Stimulated activated CD8-positive, alpha-beta memory T cell treated with anti-CD3 and anti-CD28 coated beads, Interleukin-15, amount 100 ng/mL, for 1 hour (primary cell): ENCODE results near the gene MOB2.

Experiments
- DNase-seq: peaks from one replicate; pipeline ENCODE4 v3.0.0-alpha.2; 2020; ENCODE audit warnings: low read depth

The MOB2 gene

DNA sequence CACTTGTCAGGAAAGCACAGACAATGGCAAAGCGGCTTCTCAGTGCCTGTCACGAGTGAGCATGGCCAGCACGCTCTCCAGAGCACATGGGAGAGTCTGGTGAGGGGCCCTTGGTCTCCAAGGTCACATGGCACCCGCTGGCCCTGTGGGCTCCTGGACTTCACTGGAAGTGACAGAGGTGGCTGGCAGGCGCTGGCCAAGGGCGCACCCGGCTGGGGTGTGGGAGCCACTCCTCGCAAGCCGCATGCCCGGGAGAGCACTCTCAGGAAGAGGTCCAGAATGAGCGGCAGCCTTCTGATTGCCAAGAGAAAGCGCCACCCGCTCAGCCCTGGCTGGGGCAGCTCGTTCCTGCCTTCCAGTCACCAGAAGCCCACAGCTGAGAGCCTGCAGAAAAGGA is 17.1 kb upstream of the MOB2 start:
- DNase-seq, result no peak

DNA sequence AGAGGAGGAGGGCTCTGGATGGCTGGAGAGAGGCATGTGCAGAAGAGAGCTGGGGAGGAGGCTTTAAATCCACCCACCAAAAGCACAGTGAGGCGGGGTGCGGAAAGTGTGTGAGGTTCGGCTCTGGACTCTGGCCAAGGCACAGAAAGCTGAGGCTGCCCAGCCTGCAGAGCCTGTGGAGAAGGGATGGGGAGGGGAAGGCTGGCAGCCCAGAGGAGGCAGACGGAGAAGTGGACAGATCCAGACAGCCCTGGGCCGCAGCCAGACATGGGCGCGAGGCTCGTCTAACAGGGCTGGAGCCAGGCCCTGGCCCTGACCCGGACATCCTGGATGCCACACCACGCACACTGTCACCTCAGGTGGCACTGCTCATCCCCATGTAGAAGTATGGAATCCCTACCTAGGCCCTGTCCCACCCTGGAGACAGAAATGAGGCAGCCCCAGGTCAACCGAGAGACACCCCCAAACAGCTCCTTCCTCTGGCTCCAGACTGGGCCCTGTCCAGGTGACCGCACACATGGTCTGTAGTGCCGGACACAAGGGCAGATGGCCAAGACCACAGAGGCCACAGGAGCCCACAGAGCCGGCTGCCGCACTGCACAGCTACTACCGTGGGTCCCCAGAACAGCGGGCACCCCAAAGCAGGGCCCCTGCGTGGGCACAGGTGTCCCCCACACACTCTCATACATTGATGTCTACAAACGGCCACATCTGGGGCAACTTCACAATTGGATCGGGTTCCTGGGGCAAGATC is 16.6 kb upstream of the MOB2 start:
- DNase-seq, result no peak

DNA sequence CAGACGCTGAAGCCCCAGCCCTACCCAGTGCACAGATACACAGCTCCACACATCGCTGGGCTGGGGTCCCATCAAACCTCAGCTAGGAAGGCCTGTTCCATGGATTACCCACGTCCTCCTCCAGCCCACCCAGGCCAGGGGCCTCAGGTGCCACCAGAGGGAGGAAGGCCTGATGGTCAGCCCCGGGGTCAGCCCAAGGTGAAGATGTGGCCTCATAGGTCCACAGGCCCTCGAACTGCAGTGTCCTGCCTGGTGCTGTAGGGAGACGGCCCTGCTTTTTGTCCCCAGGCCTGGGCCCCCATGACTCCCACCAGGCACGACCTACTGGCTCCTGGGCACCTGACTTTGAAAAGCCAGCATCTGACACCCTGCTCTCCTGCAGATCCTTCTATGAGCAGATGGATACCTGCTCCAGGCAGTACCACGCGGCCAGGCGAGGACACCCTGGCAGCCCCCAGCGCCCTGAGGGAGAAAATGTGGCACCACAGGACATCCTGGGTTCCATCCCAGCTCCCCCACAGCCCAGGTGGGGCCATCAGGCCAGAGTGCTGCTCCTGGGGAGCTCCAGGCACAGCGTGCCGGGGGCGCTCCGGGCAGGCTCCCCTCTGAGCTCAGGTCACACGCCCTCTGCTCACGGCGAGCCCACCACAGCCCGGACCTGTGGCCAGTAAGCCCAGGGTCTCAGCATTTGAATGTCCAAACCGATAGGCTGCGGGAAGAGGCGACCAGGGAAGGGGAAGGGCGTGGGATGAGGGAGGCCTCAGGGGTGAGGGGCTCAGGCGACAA is 15.8 kb upstream of the MOB2 start:
- no peak for DNase-seq

DNA sequence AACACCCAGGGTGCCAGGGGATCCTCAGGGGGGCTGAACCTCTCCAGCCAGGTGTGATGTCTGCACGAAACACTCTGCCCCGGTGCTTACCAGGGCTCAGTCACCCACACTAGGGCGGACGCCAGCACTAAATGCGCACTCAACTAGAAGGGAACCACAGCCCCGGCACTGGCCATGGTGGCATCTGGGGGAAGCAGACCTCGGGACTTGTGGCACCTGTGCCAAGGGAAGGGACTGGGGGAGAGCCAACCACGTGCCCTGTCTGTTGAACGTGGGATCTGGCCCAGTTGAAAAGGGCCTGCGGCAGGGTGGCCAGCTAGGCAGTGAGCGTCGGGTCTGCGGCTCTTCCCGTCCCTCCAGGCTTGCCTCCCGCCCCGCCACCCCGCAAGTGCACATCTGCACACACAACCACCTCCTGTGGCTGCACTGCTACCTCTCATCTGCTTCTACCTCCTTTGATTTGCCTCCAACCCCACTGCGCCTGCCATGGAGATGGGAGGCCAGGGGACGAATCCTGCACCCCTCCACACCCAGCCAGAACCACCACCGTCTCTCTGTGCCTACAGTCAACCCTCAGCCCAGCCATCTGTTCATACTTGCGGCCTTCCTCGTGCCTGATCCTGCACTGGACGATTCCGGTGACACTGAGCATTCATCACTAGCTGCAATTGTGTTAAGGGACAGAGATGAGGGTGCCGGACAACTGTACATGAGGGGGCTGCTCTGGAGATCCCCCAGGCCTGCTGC is 15.0 kb upstream of the MOB2 start:
- DNase-seq, result no peak

DNA sequence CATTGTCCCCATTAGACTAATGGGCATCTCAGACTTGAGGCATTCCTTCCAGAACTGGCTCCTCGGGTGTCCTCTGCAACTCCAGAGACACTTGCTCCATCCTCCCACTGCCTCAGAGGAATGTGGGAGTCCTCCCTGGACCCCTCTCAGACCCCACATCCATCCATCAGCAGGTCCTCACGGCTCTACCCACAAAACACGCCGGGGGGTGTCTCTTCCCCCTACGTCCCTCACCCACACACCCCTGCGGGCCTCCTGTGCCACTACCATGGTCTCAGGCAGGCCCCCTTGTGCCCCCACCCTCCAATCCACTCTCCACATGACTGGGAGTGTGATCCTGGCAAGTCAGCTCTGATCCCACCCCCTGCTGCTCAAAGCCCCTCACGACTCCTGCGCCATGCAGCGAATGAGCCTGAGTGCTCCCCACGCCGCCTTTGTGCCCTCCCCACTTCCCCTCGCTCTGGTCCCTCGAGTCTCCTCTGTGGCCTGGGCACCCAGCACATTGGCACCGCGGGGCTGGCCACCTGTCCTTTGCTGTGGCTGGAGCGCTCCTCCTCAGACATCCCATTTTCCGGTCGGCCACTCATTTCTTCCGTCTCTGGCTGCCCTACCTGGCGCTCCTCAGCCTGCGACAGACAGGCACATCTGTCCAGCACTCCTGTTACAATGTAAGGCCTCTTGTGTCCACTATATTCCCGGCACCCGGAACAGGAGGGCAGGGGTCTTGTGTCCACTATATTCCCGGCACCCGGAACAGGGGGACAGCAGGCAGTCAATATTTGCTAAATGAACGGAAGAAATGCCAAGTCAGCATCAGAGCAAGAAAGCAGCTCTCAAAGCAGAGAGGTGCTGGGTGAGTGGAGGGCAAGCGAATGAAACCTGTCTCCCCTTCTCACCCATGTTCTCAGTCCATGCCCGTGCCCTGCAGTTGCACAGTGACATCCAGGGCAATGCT is 14.2 kb upstream of the MOB2 start:
- no peak for DNase-seq

DNA sequence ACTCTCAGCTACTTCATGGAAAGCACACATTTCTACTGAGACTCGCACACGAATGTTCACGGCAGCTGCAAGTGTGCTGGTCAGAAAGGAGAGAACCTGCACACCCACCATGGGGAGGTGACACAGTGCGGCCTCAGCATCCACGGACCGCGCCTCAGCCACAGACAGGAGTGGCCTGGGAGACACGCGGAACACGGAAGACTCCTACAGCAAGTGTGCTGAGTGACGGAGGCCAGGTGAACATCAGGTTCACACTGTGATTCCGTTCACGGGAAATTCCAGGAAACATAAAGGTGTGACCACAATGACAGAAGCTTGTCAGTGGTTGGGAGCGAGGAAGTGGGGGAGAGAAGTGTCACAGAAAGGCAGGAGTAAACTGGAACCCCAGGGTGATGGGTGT is 13.3 kb upstream of the MOB2 start:
- DNase-seq, result no peak

DNA sequence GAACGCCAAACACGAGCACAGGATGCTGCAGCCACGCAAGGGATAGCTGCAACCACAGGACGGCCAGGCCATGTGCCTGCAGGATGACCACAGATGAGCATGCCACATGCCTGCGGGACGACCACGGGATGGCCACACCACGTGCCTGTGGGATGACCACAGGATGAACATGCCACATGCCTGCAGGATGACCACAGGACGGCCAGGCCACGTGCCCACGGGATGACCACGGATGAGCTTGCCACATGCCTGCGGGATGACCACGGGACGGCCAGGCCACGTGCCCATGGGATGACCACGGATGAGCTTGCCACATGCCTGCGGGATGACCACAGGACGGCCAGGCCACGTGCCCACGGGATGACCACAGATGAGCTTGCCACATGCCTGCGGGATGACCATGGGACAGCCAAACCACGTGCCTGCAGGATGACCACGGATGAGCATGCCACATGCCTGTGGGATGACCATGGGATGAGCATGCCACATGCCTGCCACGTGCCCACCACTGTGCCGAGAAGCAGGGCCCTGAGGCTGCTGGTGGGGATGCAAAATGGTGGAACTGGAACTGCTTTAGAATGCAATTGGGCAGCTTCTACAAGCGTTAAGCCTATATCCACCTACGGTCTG is 12.8 kb upstream of the MOB2 start:
- no peak for DNase-seq

DNA sequence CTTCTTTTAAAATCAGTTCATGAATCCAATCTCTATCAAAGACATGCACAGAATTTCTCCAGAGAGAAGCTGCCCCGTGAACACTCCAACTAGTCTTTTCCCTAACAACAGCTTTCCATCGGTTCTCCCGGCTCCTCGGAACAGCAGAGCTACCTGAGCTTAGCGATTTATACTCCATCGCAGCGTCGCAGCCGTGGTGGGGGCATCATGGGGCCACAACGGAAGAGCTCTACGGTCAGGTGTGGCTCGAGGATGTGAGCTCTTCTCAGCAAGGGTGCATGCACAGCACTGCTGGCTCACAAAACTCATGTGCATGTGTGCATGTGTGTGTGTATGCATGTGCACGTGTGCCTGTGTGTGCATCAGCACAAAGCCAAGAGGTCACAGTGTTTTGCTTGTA is 11.7 kb upstream of the MOB2 start:
- DNase-seq, result no peak

DNA sequence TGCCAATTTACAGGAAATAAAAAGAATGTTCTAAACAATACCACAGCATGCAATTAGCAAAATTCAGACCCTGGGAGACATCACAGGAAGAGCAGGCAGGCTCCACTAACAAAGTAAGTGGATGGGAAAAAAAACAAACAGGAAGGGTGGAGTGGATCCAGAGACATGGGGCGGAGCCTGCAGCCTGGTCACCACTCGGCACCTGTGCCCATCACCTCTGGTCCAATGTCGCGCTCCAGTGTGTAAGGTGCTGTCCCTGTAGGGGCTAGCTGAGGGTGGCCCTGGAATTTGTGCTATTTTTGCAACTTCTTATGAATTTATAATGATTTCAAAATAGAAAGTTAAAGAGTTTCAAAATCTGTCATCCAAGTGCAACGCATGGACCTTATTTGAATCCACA is 11.0 kb upstream of the MOB2 start:
- DNase-seq, result no peak

DNA sequence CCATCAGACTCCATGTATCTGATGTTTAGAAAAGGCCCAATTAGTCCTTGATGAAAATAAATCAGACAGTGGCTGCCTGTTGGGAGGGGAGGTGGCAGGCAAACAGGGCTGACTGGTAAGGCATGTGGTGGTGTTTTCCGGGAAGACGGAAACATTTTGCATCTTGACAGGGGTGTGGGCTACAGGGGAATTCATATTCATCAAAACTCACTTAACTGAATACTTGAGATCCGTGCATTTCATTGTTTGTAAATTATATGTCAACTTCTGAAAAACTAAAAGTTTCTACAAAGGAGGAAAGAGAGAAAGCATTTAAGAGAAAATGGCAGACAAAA is 10.1 kb upstream of the MOB2 start:
- no peak for DNase-seq

DNA sequence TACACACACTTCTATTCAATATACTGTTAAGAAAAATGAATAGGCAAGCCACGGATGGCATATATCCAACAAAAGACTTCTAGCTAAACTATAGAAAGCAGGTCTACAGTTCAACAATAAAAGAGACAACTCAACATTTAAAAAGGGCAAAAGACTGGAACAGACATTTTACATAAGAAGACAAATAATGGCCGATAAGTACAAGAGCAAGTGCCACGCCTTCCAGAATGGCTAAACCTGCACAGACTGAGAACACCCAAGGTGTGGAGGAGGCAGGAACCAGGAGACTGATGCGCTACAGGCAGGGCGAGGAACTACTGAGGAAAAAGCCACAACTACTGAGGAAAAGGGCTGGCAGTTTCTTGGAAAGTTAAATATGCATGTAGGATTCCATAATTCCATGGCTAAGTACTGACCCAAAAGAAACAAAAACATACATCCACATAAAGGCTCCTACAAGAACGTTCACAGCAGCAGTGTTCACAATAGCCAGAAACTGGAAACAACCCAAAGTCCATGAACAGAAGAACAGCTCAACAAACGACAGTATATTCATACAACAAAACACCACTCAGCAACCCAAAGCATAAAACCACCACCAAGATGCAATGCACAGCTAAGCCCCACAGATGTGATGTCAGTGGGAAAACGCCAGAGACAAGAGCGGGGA is 9.6 kb upstream of the MOB2 start:
- no peak for DNase-seq

DNA sequence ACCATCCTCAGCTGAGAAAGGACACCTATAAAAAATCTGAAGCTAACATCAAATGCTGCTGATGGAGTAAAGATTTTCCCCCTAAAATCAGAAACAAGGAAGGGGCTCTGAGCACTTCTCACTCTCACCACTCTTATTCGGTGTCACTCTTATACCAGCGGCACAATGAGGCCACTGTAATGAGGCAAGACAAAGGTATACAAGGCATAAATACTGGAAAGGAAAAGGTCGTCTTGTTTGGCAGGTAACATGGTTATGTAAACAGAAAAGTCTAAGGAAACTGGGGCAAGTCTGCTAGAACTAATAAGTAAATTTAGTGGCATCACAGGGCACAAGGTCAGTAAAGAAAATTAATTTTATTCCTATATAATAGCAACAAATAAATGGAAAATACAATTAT is 8.1 kb upstream of the MOB2 start:
- no peak for DNase-seq

DNA sequence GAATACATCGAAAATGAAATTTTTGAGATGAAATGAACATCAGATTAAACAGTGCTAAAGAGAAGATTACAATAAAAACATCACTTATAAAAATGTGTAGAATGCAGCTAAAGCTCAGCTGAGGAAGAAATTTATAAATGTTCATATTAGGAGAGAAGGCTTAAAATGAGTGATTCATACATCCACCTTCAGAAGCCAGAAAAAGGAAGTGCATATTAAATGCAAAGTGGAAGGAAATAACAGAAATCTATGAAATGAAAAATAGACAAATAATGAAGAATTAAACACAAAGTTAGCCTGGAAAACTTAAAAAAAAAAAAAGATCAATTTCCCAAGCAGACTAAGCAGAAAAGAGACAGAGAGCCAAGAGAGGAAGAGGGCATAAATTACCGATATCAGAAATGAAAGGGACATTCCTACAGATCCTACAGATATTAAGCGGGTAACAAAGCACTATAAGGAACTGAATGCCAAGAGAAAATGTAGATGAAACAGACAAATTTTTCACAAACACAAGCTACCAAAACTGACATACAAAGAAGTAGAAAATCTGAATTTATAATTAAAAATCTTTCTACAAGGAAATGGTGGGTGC is 7.2 kb upstream of the MOB2 start:
- DNase-seq, result no peak

DNA sequence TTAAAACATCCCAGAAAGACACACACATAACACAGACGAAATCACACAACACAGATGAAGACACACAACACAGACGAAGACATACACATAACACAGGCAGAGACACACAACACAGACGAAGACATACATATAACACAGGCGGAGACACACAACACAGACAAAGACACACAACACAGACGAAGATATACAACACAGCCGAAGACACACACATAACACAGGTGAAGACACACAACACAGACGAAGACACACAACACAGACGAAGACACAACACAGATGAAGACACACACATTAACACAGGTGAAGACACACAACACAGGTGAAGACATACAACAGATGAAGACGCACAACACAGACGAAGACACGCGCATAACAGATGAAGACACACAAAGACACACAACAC is 4.8 kb upstream of the MOB2 start:
- DNase-seq, result no peak

DNA sequence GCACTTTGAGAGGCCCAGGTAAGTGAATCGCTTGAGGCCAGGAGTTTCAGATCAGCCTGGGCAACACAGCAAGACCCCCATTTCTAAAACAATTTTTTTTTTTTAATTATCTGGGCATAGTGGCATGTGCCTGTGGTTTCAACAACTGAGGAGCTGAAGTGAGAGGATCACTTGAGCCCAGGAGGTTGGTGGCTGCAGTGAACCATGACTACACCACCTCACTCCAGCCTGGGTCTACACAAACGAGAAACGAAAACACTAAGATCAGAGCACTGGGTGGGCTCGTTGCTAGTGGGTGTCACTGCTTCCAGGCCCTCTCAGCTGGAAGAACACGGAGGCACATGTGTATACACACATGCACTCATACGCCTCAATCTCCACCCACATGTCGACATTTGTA is 4.1 kb upstream of the MOB2 start:
- DNase-seq, result no peak

DNA sequence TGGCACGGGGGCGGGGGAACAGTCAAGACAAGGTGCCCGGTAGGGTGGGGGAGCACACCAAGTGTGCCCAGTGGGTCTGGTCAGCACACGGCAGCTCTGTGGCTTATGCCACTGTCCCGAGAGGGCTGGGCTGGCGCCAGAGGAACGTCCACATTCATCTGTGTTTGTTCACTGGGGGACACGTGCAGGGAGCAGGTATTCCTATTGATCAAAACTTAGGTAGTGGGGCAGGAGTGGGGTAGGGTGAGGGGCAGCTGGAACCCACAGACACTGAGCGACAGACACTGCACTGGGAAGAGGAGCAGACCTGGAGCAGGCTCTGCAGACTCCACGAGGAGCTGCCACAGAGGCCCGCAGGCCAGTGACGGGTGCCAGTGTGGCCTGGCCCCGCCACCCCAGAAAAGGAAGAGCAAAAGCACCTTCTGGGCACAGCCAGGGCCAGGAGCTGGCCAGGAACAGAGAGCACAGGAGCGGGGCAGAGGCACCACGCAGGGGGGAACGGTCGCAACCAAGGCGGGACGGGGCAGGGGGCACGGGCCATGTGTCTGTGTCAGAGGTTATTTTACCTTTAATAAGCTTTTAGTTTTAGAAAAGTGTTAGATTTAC is 2.1 kb upstream of the MOB2 start:
- DNase-seq, result no peak

DNA sequence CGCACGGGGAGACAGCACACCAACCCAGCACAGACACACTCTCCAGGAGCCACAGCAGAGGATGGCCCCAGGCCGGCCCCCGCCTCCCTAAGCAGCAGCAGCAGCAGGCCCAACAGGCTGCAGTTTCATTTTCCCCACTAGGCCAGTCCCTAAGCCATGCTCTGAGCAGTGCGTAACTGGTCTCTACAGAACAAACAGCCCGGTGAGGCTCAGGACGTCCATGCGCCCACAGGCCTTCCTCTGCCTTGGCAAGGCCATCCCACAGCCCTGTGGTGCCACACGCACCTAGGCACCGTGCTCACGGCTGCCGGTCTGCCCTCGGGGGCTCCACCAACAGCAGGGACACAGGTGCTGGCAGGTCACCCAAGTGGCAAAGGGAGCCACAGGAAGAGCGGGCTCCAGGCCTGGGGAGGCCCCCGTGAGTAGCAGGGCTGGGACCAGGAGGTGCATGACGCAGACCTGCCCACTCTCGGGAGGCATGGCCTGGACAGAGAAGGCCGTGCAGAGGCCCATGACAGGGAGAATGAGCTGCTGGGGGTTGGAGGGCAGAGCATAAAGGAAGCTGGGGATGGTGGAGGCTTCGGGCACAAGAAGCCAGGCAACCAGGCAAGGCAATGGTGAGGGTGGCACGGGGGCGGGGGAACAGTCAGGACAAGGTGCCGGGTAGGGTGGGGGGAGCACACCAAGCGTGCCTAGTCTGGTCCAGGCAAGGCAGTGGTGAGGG is 1.4 kb upstream of the MOB2 start:
- no peak for DNase-seq

DNA sequence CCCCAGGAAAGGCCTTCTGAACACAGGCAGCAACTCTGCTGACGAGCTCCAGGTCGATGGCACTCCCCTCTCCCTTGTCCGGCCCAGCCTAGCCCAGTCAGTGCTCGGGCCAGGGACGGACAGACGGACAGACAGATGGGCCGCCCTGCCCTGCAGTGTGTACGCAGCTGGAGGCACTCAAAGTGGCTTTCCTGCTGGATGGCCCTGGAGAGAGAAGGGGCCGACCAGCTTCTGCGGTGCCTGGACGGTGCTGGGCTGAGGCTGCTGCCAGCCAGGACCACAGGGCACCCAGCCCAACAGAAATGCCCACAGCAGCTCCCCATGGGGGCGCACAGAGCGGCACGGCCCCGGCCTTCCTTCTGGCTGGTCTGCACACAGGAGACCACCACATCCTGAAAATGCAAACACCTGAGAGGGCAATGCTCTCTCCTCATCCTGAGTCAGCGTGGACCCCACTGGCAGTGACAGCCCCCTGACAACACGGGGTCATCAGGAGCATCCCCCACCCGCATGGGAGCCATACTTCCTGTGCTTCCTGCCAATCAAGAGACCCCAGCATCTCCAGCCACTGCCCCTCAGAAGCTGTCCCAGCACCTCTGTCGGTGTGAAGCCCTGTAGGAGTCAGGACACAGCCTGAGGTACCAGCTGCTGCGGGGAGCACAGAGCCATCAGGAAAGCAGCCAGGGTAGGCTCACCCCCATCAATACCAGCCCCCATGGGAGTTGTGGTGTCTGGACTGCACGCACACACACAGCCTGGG is 692 bp upstream of the MOB2 start:
- no peak for DNase-seq

DNA sequence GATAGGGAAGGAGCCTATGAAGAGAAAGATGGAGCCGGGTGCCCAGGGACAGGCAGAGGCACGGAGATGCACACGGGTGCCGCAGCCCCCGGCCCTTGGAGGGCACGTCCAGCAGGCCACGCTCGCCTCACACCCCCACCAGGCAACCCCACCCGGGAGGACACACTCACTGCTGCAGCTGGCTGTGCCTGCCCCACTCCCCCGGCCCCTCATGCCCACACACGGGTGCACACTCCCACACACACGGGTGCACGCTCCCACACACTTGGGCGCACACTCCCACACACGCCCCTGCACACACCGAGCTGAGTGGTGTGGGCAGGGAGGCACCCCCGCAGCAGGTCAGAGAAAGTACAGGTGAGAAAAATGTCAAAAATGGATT is 1.1 kb downstream of the MOB2 start:
- DNase-seq, result no peak
